Uterus (tissue), 2 donors: ENCODE measurements around the gene RDH14.

Experiments used
- CTCF ChIP-seq, 4 experiments: fragments of 200-600 bp in 2 of 4; fragments of 450-650 bp in 2 of 4; sonication (generic) in 2 of 4; IDR thresholded peaks; one replicate each; pipeline ENCODE4 v1.5.1; 2016 to 2019; ENCODE audit warnings: antibody characterized with exemption in 4 of 4, mild to moderate bottlenecking in 2 of 4, moderate library complexity in 1 of 4
- POLR2A ChIP-seq, 2 donors: fragments of 450-650 bp; IDR thresholded peaks; one replicate each; pipeline ENCODE4 v1.6.1; 2016; ENCODE audit warnings: antibody characterized with exemption in 2 of 2, mild to moderate bottlenecking in 1 of 2, moderate library complexity in 1 of 2

GRCh38 chr2:18536100-18536499, 24.4 kb downstream of the RDH14 start:
- TF ChIP-seq CTCF (IDR thresholded peaks at IDR 0.05) (no peak), POLR2A (IDR thresholded peaks at IDR 0.05) (no peak)
